Measurements from ENCODE around the gene IFFO2. TPM values are rescaled to one million over a fixed set of nuclear protein-coding genes. Genes with fewer than 3 reads are reported as not detected.
A peak's percentile ranks its signal among the peaks of the same experiment; 100 is the strongest.

IFFO2 gene
- total and polyA plus RNA-seq, 9 donors: 4.2 to 7.6 (median 6.7) TPM

- Histone ChIP-seq H3K4me3 (ENCODE audit: low read length) (no peak overlapping the region), H3K4me1 (ENCODE audit: control insufficient read depth, insufficient read depth, low read length) (peaks cover 8% of the 10 kb centered on the region), H3K27ac (ENCODE audit: low read length) (no peak overlapping the region), H3K27me3 (ENCODE audit: control insufficient read depth, insufficient read depth, low read length) (no peaks in the 10 kb centered on the region), H3K36me3 (ENCODE audit: control insufficient read depth, insufficient read depth, low read length) (peaks cover 20% of the 10 kb centered on the region), H3K9me3 (replicated peaks; ENCODE audit: control insufficient read depth, low read depth, low read length) (no peaks in the 10 kb centered on the region)
- 73% methylated on average over 1 of the region's 4 CpGs for WGBS (ENCODE audit: insufficient coverage)
- no peak for DNase-seq
These were observed 72.1 kb downstream of the IFFO2 start for GRCh38 chr1:18884419-18884717.

GRCh38 chr1:18883636-18884418 lies 72.6 kb downstream of the IFFO2 start:
- 43% methylated on average over 13 of the region's 14 CpGs for WGBS (ENCODE audit: insufficient coverage)
- no peak overlapping the region for H3K4me3 ChIP-seq (ENCODE audit: low read length)
- peak; percentile 65 for DNase-seq
- peaks cover 20% of the 10 kb centered on the region for H3K36me3 ChIP-seq (ENCODE audit: control insufficient read depth, insufficient read depth, low read length)
- H3K9me3 ChIP-seq (replicated peaks; ENCODE audit: control insufficient read depth, low read depth, low read length): no peaks in the 10 kb centered on the region
- no peak overlapping the region for H3K27ac ChIP-seq (ENCODE audit: low read length)
- H3K27me3 ChIP-seq (ENCODE audit: control insufficient read depth, insufficient read depth, low read length): no peaks in the 10 kb centered on the region
- peaks cover 8% of the 10 kb centered on the region for H3K4me1 ChIP-seq (ENCODE audit: control insufficient read depth, insufficient read depth, low read length)

GRCh38 chr1:18883079-18883478 lies 73.4 kb downstream of the IFFO2 start:
- H3K27me3 ChIP-seq (ENCODE audit: control insufficient read depth, insufficient read depth, low read length): no peaks in the 10 kb centered on the region
- no peak for DNase-seq
- H3K9me3 ChIP-seq (replicated peaks; ENCODE audit: control insufficient read depth, low read depth, low read length): no peaks in the 10 kb centered on the region
- no peak overlapping the region for H3K27ac ChIP-seq (ENCODE audit: low read length)
- 93% methylated on average over 20 of the region's 23 CpGs for WGBS (ENCODE audit: insufficient coverage)
- no peak overlapping the region for H3K4me3 ChIP-seq (ENCODE audit: low read length)
- peaks cover 20% of the 10 kb centered on the region for H3K36me3 ChIP-seq (ENCODE audit: control insufficient read depth, insufficient read depth, low read length)
- peaks cover 8% of the 10 kb centered on the region for H3K4me1 ChIP-seq (ENCODE audit: control insufficient read depth, insufficient read depth, low read length)

GRCh38 chr1:18882486-18882885 lies 74.0 kb downstream of the IFFO2 start:
- H3K36me3 ChIP-seq (ENCODE audit: control insufficient read depth, insufficient read depth, low read length): peaks cover 20% of the 10 kb centered on the region
- WGBS (ENCODE audit: insufficient coverage): 60% methylated on average over 8 of the region's 8 CpGs
- H3K9me3 ChIP-seq (replicated peaks; ENCODE audit: control insufficient read depth, low read depth, low read length): no peaks in the 10 kb centered on the region
- H3K4me1 ChIP-seq (ENCODE audit: control insufficient read depth, insufficient read depth, low read length): peaks cover 8% of the 10 kb centered on the region
- no peak overlapping the region for H3K4me3 ChIP-seq (ENCODE audit: low read length)
- H3K27ac ChIP-seq (ENCODE audit: low read length): no peak overlapping the region
- H3K27me3 ChIP-seq (ENCODE audit: control insufficient read depth, insufficient read depth, low read length): no peaks in the 10 kb centered on the region
- DNase-seq: no peak

- Histone ChIP-seq H3K36me3 (ENCODE audit: control insufficient read depth, insufficient read depth, low read length) (peaks cover 20% of the 10 kb centered on the region), H3K27ac (ENCODE audit: low read length) (no peak overlapping the region), H3K4me1 (ENCODE audit: control insufficient read depth, insufficient read depth, low read length) (peaks cover 8% of the 10 kb centered on the region), H3K9me3 (replicated peaks; ENCODE audit: control insufficient read depth, low read depth, low read length) (no peaks in the 10 kb centered on the region), H3K27me3 (ENCODE audit: control insufficient read depth, insufficient read depth, low read length) (no peaks in the 10 kb centered on the region), H3K4me3 (ENCODE audit: low read length) (no peak overlapping the region)
- WGBS (ENCODE audit: insufficient coverage): 87% methylated on average over 23 of the region's 24 CpGs
- DNase-seq: no peak
These were observed 74.6 kb downstream of the IFFO2 start for GRCh38 chr1:18881642-18882431.

GRCh38 chr1:18881164-18881563 lies 75.3 kb downstream of the IFFO2 start:
- DNase-seq: no peak
- Histone ChIP-seq H3K9me3 (replicated peaks; ENCODE audit: control insufficient read depth, low read depth, low read length) (no peaks in the 10 kb centered on the region), H3K27me3 (ENCODE audit: control insufficient read depth, insufficient read depth, low read length) (no peaks in the 10 kb centered on the region), H3K36me3 (ENCODE audit: control insufficient read depth, insufficient read depth, low read length) (peaks cover 20% of the 10 kb centered on the region), H3K4me1 (ENCODE audit: control insufficient read depth, insufficient read depth, low read length) (peaks cover 7% of the 10 kb centered on the region), H3K4me3 (ENCODE audit: low read length) (no peak overlapping the region), H3K27ac (ENCODE audit: low read length) (no peak overlapping the region)
- 95% methylated on average over 1 of the region's 2 CpGs for WGBS (ENCODE audit: insufficient coverage)

GRCh38 chr1:18880585-18880984 lies 75.9 kb downstream of the IFFO2 start:
- peaks cover 2% of the 10 kb centered on the region for H3K4me1 ChIP-seq (ENCODE audit: control insufficient read depth, insufficient read depth, low read length)
- H3K9me3 ChIP-seq (replicated peaks; ENCODE audit: control insufficient read depth, low read depth, low read length): no peaks in the 10 kb centered on the region
- no peak overlapping the region for H3K27ac ChIP-seq (ENCODE audit: low read length)
- H3K4me3 ChIP-seq (ENCODE audit: low read length): no peak overlapping the region
- no CpG with 5 or more reads among the region's 1 CpG for WGBS (ENCODE audit: insufficient coverage)
- H3K27me3 ChIP-seq (ENCODE audit: control insufficient read depth, insufficient read depth, low read length): no peaks in the 10 kb centered on the region
- DNase-seq: no peak
- H3K36me3 ChIP-seq (ENCODE audit: control insufficient read depth, insufficient read depth, low read length): peaks cover 20% of the 10 kb centered on the region

- WGBS (ENCODE audit: insufficient coverage): 64% methylated on average over 3 of the region's 21 CpGs
- Histone ChIP-seq H3K27me3 (ENCODE audit: control insufficient read depth, insufficient read depth, low read length) (no peaks in the 10 kb centered on the region), H3K27ac (ENCODE audit: low read length) (no peak overlapping the region)
These were observed 76.6 kb downstream of the IFFO2 start for GRCh38 chr1:18879791-18880309.

GRCh38 chr1:18879215-18879790 lies 77.2 kb downstream of the IFFO2 start:
- Histone ChIP-seq H3K27ac (ENCODE audit: low read length) (no peak overlapping the region), H3K36me3 (ENCODE audit: control insufficient read depth, insufficient read depth, low read length) (peaks cover 17% of the 10 kb centered on the region), H3K27me3 (ENCODE audit: control insufficient read depth, insufficient read depth, low read length) (no peaks in the 10 kb centered on the region), H3K4me1 (ENCODE audit: control insufficient read depth, insufficient read depth, low read length) (peaks cover 6% of the 10 kb centered on the region), H3K9me3 (replicated peaks; ENCODE audit: control insufficient read depth, low read depth, low read length) (no peaks in the 10 kb centered on the region), H3K4me3 (ENCODE audit: low read length) (no peak overlapping the region)
- no peak for DNase-seq
- WGBS (ENCODE audit: insufficient coverage): 65% methylated on average over 11 of the region's 12 CpGs

More at GRCh38 chr1:18879791-18880309, 76.6 kb downstream of the IFFO2 start:
- no peaks in the 10 kb centered on the region for H3K9me3 ChIP-seq (replicated peaks; ENCODE audit: control insufficient read depth, low read depth, low read length)
- H3K4me1 ChIP-seq (ENCODE audit: control insufficient read depth, insufficient read depth, low read length): peaks cover 3% of the 10 kb centered on the region
- H3K4me3 ChIP-seq (ENCODE audit: low read length): no peak overlapping the region
- DNase-seq: no peak
- peaks cover 20% of the 10 kb centered on the region for H3K36me3 ChIP-seq (ENCODE audit: control insufficient read depth, insufficient read depth, low read length)
